ENCODE results near the gene DCDC1.

The DCDC1 gene

DNA sequence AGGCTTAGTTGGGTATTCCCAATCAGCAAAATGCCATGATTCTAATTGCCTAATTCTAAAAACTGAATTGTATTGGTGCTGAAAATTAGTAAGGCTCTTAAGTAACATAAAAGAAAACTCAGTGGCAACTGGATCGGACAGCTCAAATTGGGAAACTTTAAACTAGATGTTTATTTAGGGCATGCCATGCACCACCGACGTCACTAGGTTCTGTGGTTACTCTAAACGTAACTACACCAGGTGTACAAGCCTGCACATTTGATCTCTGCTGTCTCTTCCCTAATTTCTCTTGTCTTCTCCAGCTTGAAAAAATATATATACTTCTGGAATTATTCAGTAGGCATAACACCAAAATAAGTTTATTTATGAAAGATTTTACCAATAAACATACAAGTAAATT lies 378.2 kb downstream of the DCDC1 start:
- no peaks in the 10 kb centered on the region for H3K4me1 ChIP-seq (ENCODE audit: insufficient read depth, poor library complexity, severe bottlenecking)
- ATAC-seq (ENCODE audit: low read depth) (no peak), DNase-seq (ENCODE audit: low spot score) (no peak)
- no peaks in the 10 kb centered on the region for H3K27me3 ChIP-seq (ENCODE audit: insufficient read depth, poor library complexity, severe bottlenecking)
- TF ChIP-seq, protein P1, sequence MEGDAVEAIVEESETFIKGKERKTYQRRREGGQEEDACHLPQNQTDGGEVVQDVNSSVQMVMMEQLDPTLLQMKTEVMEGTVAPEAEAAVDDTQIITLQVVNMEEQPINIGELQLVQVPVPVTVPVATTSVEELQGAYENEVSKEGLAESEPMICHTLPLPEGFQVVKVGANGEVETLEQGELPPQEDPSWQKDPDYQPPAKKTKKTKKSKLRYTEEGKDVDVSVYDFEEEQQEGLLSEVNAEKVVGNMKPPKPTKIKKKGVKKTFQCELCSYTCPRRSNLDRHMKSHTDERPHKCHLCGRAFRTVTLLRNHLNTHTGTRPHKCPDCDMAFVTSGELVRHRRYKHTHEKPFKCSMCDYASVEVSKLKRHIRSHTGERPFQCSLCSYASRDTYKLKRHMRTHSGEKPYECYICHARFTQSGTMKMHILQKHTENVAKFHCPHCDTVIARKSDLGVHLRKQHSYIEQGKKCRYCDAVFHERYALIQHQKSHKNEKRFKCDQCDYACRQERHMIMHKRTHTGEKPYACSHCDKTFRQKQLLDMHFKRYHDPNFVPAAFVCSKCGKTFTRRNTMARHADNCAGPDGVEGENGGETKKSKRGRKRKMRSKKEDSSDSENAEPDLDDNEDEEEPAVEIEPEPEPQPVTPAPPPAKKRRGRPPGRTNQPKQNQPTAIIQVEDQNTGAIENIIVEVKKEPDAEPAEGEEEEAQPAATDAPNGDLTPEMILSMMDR (IDR thresholded peaks at IDR 0.05; ENCODE audit: poor library complexity, severe bottlenecking), result no peak
- H3K9me3 ChIP-seq (ENCODE audit: severe bottlenecking), result no peaks in the 10 kb centered on the region
- no peak overlapping the region for H3K27ac ChIP-seq (ENCODE audit: poor library complexity, severe bottlenecking)
- H3K4me3 ChIP-seq (ENCODE audit: severe bottlenecking), result no peak overlapping the region
- no peaks in the 10 kb centered on the region for H3K36me3 ChIP-seq (ENCODE audit: low read depth)

GRCh38 chr11:30990625-30991296 lies 378.8 kb downstream of the DCDC1 start:
- no peak for DNase-seq (ENCODE audit: low spot score)
- H3K4me3 ChIP-seq (ENCODE audit: severe bottlenecking), result no peak overlapping the region
- no peak for ATAC-seq (ENCODE audit: low read depth)
- H3K4me1 ChIP-seq (ENCODE audit: insufficient read depth, poor library complexity, severe bottlenecking), result no peaks in the 10 kb centered on the region
- H3K27ac ChIP-seq (ENCODE audit: poor library complexity, severe bottlenecking), result no peak overlapping the region
- H3K9me3 ChIP-seq (ENCODE audit: severe bottlenecking), result no peaks in the 10 kb centered on the region
- no peaks in the 10 kb centered on the region for H3K36me3 ChIP-seq (ENCODE audit: low read depth)
- no peaks in the 10 kb centered on the region for H3K27me3 ChIP-seq (ENCODE audit: insufficient read depth, poor library complexity, severe bottlenecking)
- TF ChIP-seq, protein P1 (IDR thresholded peaks at IDR 0.05; ENCODE audit: poor library complexity, severe bottlenecking), result no peak

- H3K36me3 ChIP-seq (ENCODE audit: low read depth), result no peaks in the 10 kb centered on the region
- no peaks in the 10 kb centered on the region for H3K4me1 ChIP-seq (ENCODE audit: insufficient read depth, poor library complexity, severe bottlenecking)
- no peak for ATAC-seq (ENCODE audit: low read depth)
- no peaks in the 10 kb centered on the region for H3K27me3 ChIP-seq (ENCODE audit: insufficient read depth, poor library complexity, severe bottlenecking)
- H3K27ac ChIP-seq (ENCODE audit: poor library complexity, severe bottlenecking), result no peak overlapping the region
- TF ChIP-seq, protein P1 (IDR thresholded peaks at IDR 0.05; ENCODE audit: poor library complexity, severe bottlenecking), result no peak
- H3K9me3 ChIP-seq (ENCODE audit: severe bottlenecking), result no peaks in the 10 kb centered on the region
- no peak for DNase-seq (ENCODE audit: low spot score)
- no peak overlapping the region for H3K4me3 ChIP-seq (ENCODE audit: severe bottlenecking)
Observed at GRCh38 chr11:30987819-30988218, 381.7 kb downstream of the DCDC1 start.

- DNase-seq (ENCODE audit: low spot score), result no peak
- no peaks in the 10 kb centered on the region for H3K9me3 ChIP-seq (ENCODE audit: severe bottlenecking)
- no peak overlapping the region for H3K27ac ChIP-seq (ENCODE audit: poor library complexity, severe bottlenecking)
- H3K4me3 ChIP-seq (ENCODE audit: severe bottlenecking), result no peak overlapping the region
- H3K36me3 ChIP-seq (ENCODE audit: low read depth), result no peaks in the 10 kb centered on the region
- H3K27me3 ChIP-seq (ENCODE audit: insufficient read depth, poor library complexity, severe bottlenecking), result no peaks in the 10 kb centered on the region
- TF ChIP-seq, protein P1 (IDR thresholded peaks at IDR 0.05; ENCODE audit: poor library complexity, severe bottlenecking), result no peak
- no peak for ATAC-seq (ENCODE audit: low read depth)
- no peaks in the 10 kb centered on the region for H3K4me1 ChIP-seq (ENCODE audit: insufficient read depth, poor library complexity, severe bottlenecking)
Observed at GRCh38 chr11:30985536-30985935, 384.0 kb downstream of the DCDC1 start.

DNA sequence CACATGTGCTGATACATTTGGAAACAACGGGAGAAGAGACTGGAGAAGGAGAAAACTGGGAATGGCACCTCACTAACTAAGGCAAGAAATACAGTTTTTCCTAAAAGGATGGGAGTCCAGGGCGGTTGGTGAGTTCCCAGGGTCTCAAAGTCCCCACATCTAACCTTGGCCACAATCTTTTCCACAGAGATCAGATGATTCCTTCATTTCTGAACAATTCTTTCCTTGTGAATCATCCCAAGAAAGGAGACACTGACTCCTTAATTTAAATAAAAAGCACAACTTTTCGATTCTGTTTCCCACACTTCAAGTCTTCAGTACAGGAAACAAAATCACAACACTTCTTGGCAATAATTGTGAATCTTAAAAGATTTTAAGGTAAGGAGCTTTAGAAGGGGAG lies 384.7 kb downstream of the DCDC1 start:
- no peak overlapping the region for H3K4me3 ChIP-seq (ENCODE audit: severe bottlenecking)
- H3K4me1 ChIP-seq (ENCODE audit: insufficient read depth, poor library complexity, severe bottlenecking), result no peaks in the 10 kb centered on the region
- H3K9me3 ChIP-seq (ENCODE audit: severe bottlenecking), result no peaks in the 10 kb centered on the region
- no peaks in the 10 kb centered on the region for H3K27me3 ChIP-seq (ENCODE audit: insufficient read depth, poor library complexity, severe bottlenecking)
- DNase-seq (ENCODE audit: low spot score), result no peak
- no peaks in the 10 kb centered on the region for H3K36me3 ChIP-seq (ENCODE audit: low read depth)
- TF ChIP-seq, protein P1 (IDR thresholded peaks at IDR 0.05; ENCODE audit: poor library complexity, severe bottlenecking), result no peak
- no peak overlapping the region for H3K27ac ChIP-seq (ENCODE audit: poor library complexity, severe bottlenecking)
- 0 out of 3 replicates have a peak, but pooled peaks have one; percentile 23 for ATAC-seq (ENCODE audit: low read depth)

All from RWPE2 (cell line).